A673 (cell line): Measurements from ENCODE around the gene THEM5. TPM values are rescaled to one million over a fixed set of nuclear protein-coding genes. Genes with fewer than 3 reads are reported as not detected.

Experiments
- BruUV-seq: library from RNA; stranded (reverse); fragments of 400-500 nt; replicated peaks from 2 replicates; lab custom pipeline; 2021; lab: Mats Ljungman, UMichigan
- CTCF ChIA-PET: fragments of 300-600 bp; sonication (Branson Sonifier 250); formaldehyde crosslinking; loops from one replicate; lab custom pipeline; 2022; ENCODE audit warnings: antibody characterized with exemption; lab: Charles Lee
- POLR2A ChIA-PET: fragments of 300-600 bp; sonication (Branson Sonifier 250); formaldehyde crosslinking; loops from one replicate; lab custom pipeline; 2022; ENCODE audit warnings: antibody characterized with exemption; ENCODE audit not compliant: low non-redundant PET; lab: Charles Lee
- DNase-seq: peaks from one replicate; pipeline ENCODE4 v3.0.0-alpha.2; 2015; ENCODE audit warnings: low spot score
- H3K27ac ChIP-seq: fragments of 200-600 bp; sonication (generic); 2 replicates; pipeline ENCODE4 v1.5.1; 2016; ENCODE audit warnings: mixed run types, low read depth, mild to moderate bottlenecking, mixed read lengths, antibody characterized with exemption, low read length; ENCODE audit not compliant: poor library complexity, severe bottlenecking
- H3K27me3 ChIP-seq: fragments of 200-600 bp; sonication (generic); replicated peaks from 2 replicates; pipeline ENCODE4 v1.6.1; 2017; ENCODE audit warnings: mixed run types, low read depth, mild to moderate bottlenecking, mixed read lengths, antibody characterized with exemption, low read length; ENCODE audit not compliant: insufficient read depth, poor library complexity
- H3K36me3 ChIP-seq: fragments of 200-600 bp; sonication (generic); 2 replicates; pipeline ENCODE4 v1.6.1; 2016; ENCODE audit warnings: mixed run types, mild to moderate bottlenecking, mixed read lengths, antibody characterized with exemption, low read length; ENCODE audit not compliant: insufficient read depth, poor library complexity, severe bottlenecking
- H3K4me1 ChIP-seq: fragments of 200-600 bp; sonication (generic); 2 replicates; pipeline ENCODE4 v1.6.1; 2017; ENCODE audit warnings: mixed run types, mild to moderate bottlenecking, mixed read lengths, antibody characterized with exemption, low read length; ENCODE audit not compliant: insufficient read depth, poor library complexity, severe bottlenecking
- H3K4me3 ChIP-seq: fragments of 200-600 bp; sonication (generic); 2 replicates; pipeline ENCODE4 v1.5.1; 2016; ENCODE audit warnings: low read depth, mixed run types, mild to moderate bottlenecking, mixed read lengths, low read length; ENCODE audit not compliant: poor library complexity, severe bottlenecking
- H3K9me3 ChIP-seq: fragments of 200-600 bp; sonication (generic); 2 replicates; pipeline ENCODE4 v1.6.1; 2016; ENCODE audit warnings: mixed run types, low read depth, mild to moderate bottlenecking, mixed read lengths, antibody characterized with exemption, low read length; ENCODE audit not compliant: poor library complexity, severe bottlenecking
- EZH2 ChIP-seq: fragments of 200-600 bp; sonication (generic); IDR thresholded peaks from 2 replicates; pipeline ENCODE4 v1.6.1; 2017; ENCODE audit warnings: borderline replicate concordance, low read depth, mild to moderate bottlenecking, mixed read lengths, antibody characterized with exemption, low read length; ENCODE audit not compliant: poor library complexity, severe bottlenecking
- intact Hi-C: fragments of 100-400 bp; cut with micrococcal nuclease; formaldehyde crosslinking; loops from one replicate; pipeline ENCODE4 v1.10.0; 2022; ENCODE audit not compliant: unreplicated experiment
- total RNA-seq: library from RNA; stranded (reverse); gene quantifications from 2 replicates; pipeline ENCODE4 v1.2.3, GENCODE V29; 2021
- TF ChIP-seq, protein P1 (sequence below): fragments of 300-800, 200-600 bp; sonication (generic); conservative IDR thresholded peaks from 2 replicates; pipeline ENCODE4 v1.5.1; 2017; ENCODE audit warnings: low read depth, mild to moderate bottlenecking, antibody characterized with exemption, low read length, moderate library complexity, mixed read lengths

THEM5 gene
- total RNA-seq, 1 experiment from 2014 or later = not detected

DNA sequence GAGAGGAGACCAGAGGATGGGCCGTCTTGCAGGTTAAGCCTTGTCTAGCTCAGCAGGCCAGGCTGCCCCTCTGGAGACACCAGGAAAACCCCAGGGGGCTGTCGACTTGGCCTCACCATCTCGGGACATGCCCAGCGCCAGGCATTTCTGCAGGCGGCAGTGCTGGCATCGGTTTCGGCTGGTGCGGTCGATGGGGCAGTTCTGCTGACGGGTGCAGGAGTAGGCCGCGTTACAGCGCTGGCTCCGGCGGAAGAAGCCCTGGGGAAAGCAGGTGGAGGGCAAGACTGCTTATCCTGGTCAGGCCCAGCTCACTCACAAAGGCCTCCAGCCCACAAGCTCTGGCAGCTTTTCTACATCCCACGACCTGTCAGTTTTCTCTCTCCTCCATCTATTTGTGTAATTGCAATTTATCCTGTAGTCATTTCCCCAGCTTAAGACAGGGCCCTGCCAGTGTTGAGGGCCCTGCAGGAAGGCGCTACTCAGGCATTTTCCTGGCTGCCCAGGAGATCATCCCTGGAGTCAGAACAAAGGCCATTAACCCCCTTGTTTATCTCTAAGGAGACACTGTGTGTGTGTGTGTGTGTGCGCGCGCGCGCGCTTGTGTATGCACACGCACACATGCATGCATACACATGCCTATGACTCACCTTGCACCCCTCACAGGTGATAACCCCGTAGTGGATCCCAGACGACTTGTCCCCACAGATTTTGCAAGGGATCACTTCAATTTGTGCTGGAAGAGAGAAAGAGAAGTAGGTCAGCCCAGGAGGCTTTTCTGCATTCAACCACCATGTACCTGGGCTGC is 36.8 kb downstream of the THEM5 start:
- H3K4me3 ChIP-seq = no peak overlapping the region
- CTCF ChIA-PET = interaction anchor here (0.7 kb wide), 1 partner anchor 185 kb away, joined by 3 read pairs; no protein-coding TSS in a partner anchor
- TF ChIP-seq, protein P1, sequence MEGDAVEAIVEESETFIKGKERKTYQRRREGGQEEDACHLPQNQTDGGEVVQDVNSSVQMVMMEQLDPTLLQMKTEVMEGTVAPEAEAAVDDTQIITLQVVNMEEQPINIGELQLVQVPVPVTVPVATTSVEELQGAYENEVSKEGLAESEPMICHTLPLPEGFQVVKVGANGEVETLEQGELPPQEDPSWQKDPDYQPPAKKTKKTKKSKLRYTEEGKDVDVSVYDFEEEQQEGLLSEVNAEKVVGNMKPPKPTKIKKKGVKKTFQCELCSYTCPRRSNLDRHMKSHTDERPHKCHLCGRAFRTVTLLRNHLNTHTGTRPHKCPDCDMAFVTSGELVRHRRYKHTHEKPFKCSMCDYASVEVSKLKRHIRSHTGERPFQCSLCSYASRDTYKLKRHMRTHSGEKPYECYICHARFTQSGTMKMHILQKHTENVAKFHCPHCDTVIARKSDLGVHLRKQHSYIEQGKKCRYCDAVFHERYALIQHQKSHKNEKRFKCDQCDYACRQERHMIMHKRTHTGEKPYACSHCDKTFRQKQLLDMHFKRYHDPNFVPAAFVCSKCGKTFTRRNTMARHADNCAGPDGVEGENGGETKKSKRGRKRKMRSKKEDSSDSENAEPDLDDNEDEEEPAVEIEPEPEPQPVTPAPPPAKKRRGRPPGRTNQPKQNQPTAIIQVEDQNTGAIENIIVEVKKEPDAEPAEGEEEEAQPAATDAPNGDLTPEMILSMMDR = no peak
- TF ChIP-seq EZH2 = no peak
- peaks cover 4% of the 10 kb centered on the region for H3K27me3 ChIP-seq
- no peak overlapping the region for H3K27ac ChIP-seq
- no TSS peak for BruUV-seq
- no peak for DNase-seq
- no peaks in the 10 kb centered on the region for H3K36me3 ChIP-seq
- POLR2A ChIA-PET = no interaction called here
- intact Hi-C loops = no loop called here
- no peaks in the 10 kb centered on the region for H3K4me1 ChIP-seq
- no peaks in the 10 kb centered on the region for H3K9me3 ChIP-seq

DNA sequence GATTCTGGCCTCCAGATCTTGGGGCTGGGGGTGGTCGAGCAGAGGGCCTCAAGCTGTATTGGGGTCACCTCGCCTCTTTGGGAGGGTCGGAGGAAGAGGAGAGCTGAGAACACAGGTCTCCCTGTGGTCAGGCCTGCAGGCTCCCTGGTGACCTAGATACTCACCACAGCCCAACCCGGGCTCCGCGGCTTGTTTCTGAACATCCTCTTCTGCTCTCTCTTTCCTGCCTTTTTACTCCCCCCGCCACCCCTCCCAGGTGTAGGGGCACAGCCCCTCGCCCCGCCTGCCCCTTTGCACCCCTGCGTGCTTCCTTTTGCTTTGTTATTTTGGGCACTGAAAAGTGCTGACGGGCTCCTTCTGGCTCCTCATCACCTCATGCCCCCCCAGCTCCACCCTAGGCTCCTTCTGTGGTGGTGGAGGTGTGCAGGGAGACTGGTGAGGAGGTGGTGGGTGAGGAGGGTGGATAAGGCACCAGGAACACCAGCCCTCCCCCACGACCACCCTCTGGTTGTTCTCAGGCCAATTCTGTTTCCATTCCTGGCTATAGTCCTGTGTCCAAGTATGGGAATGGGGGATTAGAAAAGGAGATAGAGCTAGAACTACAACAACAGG is 37.7 kb downstream of the THEM5 start:
- DNase-seq = no peak
- Histone ChIP-seq H3K4me3 (no peak overlapping the region), H3K4me1 (no peaks in the 10 kb centered on the region), H3K9me3 (no peaks in the 10 kb centered on the region), H3K27me3 (peaks cover 4% of the 10 kb centered on the region), H3K36me3 (no peaks in the 10 kb centered on the region), H3K27ac (no peak overlapping the region)
- no peak for TF ChIP-seq EZH2
- TF ChIP-seq, protein P1 = no peak
- BruUV-seq = no TSS peak
- intact Hi-C loops = no loop called here
- CTCF ChIA-PET = no interaction called here
- POLR2A ChIA-PET = no interaction called here

DNA sequence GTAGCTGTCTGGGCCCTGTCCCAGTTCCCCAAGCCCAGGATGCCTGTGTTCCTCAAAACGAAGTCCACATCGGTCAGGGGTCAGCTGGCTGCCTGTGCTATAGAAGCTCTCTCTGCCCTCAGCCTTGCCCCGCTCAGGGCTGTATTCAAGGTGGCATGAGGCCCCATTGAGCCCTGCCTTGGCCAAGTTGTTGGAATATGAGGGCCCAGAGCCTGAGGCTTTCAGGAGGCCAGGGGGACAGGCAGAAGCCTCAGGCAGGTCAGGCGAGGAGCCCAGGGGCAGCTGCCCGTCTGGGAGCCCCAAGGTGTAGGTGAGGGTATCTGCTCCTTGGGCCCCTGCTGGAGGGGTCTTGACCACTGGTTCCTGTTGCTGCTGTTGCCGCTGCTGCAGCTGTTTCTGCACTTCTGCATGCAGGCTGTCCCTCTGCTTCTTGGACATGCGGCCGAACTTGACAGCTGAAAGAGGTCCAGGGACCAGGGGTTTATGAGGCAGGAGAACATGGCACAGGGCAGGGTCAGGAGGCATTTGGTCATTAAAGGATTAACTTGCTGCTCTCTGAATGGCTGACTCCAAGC is 38.5 kb downstream of the THEM5 start:
- H3K27ac ChIP-seq = no peak overlapping the region
- ChIA-PET POLR2A (no interaction called here), CTCF (no interaction called here)
- H3K9me3 ChIP-seq = no peaks in the 10 kb centered on the region
- peaks cover 4% of the 10 kb centered on the region for H3K27me3 ChIP-seq
- no peak for DNase-seq
- TF ChIP-seq EZH2 = no peak
- TF ChIP-seq, protein P1 = no peak
- no peak overlapping the region for H3K4me3 ChIP-seq
- no peaks in the 10 kb centered on the region for H3K4me1 ChIP-seq
- intact Hi-C loops = no loop called here
- BruUV-seq = no TSS peak
- H3K36me3 ChIP-seq = no peaks in the 10 kb centered on the region
